Fibroblast of skin of right biceps (primary cell): ENCODE measurements around the gene PDHX.
A peak's percentile ranks its signal among the peaks of the same experiment; 100 is the strongest.

Source experiments
- DNase-seq: peaks from one replicate; pipeline ENCODE4 v3.0.0-alpha.2; 2013

PDHX gene

GRCh38 chr11:34996958-34997357, 80.5 kb downstream of the PDHX start:
- DNase-seq = no peak

GRCh38 chr11:34997952-34998528, 81.6 kb downstream of the PDHX start:
- DNase-seq = peak; percentile 41

GRCh38 chr11:34999453-34999852, 83.0 kb downstream of the PDHX start:
- peak; percentile 10 for DNase-seq

- DNase-seq = peak; percentile 48
Measured at GRCh38 chr11:35003186-35003585, 86.8 kb downstream of the PDHX start.

- peak; percentile 44 for DNase-seq
Measured at GRCh38 chr11:35003658-35004057, 87.2 kb downstream of the PDHX start.

- DNase-seq = no peak
Measured at GRCh38 chr11:35005141-35005780, 88.8 kb downstream of the PDHX start.

GRCh38 chr11:35006389-35007128, 90.1 kb downstream of the PDHX start:
- DNase-seq = peak; percentile 14

GRCh38 chr11:35007277-35007676, 90.9 kb downstream of the PDHX start:
- no peak for DNase-seq

GRCh38 chr11:35009191-35009943, 92.9 kb downstream of the PDHX start:
- DNase-seq = peak; percentile 81

- no peak for DNase-seq
Measured at GRCh38 chr11:35009944-35010342, 93.5 kb downstream of the PDHX start.

GRCh38 chr11:35010654-35011053, 94.2 kb downstream of the PDHX start:
- no peak for DNase-seq

GRCh38 chr11:35011389-35011788, 95.0 kb downstream of the PDHX start:
- DNase-seq = peak; percentile 48

GRCh38 chr11:35011944-35012343, 95.5 kb downstream of the PDHX start:
- DNase-seq = no peak

- no peak for DNase-seq
Measured at GRCh38 chr11:35012467-35013191, 96.2 kb downstream of the PDHX start.

GRCh38 chr11:35013514-35014233, 97.3 kb downstream of the PDHX start:
- DNase-seq = peak; percentile 28

- peak; percentile 94 for DNase-seq
Measured at GRCh38 chr11:35014346-35014745, 97.9 kb downstream of the PDHX start.

GRCh38 chr11:35015621-35016387, 99.4 kb downstream of the PDHX start:
- no peak for DNase-seq

GRCh38 chr11:35016916-35017315, 100.5 kb downstream of the PDHX start:
- peak; percentile 26 for DNase-seq

- DNase-seq = peak; percentile 36
Measured at GRCh38 chr11:35017528-35018342, 101.3 kb downstream of the PDHX start.

GRCh38 chr11:35021589-35021988, 105.2 kb downstream of the PDHX start:
- DNase-seq = no peak
